RPMI7951 (cell line): Measurements from ENCODE around the gene BHLHE23. TPM values are rescaled to one million over a fixed set of nuclear protein-coding genes. Genes with fewer than 3 reads are reported as not detected.

Experiments
- DNase-seq: peaks from one replicate; pipeline ENCODE4 v3.0.0-alpha.2; 2012; ENCODE audit warnings: low read depth
- total RNA-seq: library from RNA; depleted of rRNA; stranded (reverse); fragments of >200 nt; shearing (Covaris generic); gene quantifications from 2 replicates; pipeline ENCODE4 v1.2.3, GENCODE V29; 2014

Gene BHLHE23
- total RNA-seq, 1 experiment from 2014 or later = not detected

DNA sequence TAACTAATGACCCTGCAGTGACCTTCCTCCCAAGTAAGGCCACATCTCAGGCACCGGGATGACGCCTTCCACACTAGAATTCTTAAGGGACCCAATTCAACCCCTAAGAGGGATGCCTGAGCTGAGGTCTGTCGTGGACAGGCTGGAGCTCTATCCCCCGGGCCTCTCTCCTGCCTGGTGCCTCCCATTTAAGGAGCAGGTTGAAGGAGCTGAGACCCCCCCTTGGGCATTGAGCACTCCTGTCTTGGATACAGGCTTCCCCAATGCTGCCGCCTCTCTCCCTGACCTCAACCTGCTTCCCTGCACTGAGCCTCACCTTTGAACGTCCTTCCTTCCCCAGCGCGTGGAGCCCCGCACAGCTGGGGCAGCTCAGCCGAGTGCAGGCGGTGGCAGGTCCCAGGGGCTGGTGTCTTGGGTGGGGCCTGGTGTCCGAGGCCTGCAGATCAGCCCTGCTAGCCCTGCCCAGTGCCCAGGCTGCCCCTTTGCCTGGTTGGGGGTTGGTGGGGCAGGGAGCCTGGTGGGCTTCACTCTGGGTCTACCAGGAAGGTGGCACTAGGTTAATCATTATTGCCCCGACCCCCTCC, 19.9 kb upstream of the BHLHE23 start:
- no peak for DNase-seq

DNA sequence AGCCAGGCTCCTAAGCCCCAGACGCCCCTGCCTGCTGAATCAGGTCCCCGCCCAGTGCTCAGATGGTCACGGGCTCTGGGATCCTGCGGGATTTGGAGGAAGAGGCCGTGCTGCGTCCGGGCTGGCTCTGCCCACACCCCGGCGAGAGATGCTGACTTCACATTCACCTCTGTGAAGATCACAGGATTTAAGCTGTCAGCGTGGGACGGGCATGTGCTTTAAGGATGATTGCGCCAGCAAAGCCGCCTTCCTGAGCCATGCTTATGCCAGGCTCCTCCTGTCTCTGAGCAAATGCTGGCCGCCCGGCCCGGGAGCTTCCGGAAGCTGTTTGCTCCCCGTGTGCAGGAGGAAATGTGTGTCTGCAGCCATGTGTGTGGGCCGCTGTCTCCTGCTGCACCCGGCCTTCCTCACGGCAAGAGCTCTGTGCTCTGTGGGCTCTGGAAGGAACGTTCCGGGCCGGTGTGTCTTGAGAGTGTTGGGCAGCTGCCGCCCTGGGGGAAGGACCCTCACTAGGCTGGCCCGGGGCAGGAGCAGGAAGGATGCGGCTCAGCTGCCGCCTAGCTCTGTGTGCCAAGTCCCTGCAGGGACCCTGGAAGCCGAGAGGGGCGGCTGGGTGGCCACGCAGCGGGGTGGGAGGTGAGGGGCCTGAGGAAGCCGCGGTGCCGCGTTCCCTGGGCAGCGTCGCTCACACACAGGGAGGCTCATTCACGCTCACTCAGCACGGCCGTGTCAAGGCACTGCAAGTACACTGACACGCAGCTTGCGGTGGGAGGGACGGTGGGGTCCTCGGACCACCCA, 19.0 kb upstream of the BHLHE23 start:
- peak; percentile 49 for DNase-seq

DNA sequence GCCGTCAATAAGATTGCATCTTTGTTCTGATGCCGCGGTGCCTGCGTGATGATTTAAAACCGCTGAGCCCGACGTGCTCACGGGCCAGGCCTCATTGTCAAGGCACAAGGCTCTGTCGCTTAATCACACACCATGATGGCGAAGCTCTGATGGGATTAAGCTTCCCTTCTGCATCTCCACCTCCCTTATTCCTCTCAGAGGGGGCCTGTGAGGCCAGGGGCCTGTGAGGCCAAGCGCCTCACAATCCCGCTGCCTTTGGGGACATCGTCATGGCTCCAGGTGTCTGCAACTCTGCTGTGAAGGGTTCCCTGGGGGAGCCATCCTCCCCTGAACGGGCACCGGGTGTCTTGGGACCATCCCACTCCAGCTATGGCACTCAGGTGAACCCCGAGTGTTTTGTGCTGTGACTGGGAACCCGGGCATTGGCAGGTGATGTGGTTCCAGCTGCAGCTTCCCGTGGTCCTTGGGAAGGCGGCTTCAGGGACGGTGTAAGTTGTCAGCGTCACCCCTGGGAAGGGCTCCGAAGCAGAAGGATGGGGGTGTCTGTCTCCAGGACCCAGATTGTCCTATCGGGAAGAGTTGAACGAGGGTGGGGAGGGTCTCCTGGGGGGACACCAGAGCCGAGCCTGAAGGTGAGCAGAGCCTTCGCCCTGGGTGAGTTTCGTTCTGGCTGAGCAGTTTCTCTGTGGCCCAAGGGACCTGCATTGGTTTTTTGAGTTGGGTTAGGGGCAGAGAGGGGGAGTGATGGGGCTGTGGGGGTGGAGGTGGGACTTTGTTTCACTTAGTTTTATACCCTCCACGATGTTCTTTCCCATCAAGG, 18.0 kb upstream of the BHLHE23 start:
- DNase-seq = no peak

DNA sequence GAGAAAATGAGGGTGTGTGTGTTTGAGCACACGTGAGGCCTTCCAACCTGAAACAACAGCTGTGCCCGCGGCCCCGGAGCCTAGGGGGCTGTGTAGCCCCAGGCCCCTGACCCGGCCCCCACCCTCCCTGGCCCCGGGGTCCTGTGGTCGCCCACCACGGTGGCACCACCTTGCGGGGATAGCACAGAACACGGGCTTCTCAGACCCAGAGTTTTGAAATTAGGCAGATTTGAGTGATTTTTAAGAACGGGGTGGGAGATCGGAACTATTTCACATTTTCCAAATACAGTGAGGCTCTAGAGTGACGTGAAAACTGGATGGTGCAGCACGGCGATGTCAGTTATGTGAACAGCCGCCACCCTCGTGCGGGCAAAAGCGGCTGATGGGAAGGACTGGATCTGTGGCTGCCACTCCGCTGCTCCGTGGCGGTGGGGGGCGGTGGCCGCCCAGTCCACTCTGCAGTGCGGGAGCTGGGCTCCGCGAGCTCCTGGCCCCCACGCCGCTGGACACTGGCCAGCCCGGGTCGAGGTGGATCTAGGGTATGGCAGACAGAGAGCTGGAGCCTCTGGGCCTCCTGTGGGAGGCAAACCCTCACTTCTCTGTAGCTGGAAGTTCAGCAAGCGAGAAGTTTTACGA, 17.3 kb upstream of the BHLHE23 start:
- no peak for DNase-seq

DNA sequence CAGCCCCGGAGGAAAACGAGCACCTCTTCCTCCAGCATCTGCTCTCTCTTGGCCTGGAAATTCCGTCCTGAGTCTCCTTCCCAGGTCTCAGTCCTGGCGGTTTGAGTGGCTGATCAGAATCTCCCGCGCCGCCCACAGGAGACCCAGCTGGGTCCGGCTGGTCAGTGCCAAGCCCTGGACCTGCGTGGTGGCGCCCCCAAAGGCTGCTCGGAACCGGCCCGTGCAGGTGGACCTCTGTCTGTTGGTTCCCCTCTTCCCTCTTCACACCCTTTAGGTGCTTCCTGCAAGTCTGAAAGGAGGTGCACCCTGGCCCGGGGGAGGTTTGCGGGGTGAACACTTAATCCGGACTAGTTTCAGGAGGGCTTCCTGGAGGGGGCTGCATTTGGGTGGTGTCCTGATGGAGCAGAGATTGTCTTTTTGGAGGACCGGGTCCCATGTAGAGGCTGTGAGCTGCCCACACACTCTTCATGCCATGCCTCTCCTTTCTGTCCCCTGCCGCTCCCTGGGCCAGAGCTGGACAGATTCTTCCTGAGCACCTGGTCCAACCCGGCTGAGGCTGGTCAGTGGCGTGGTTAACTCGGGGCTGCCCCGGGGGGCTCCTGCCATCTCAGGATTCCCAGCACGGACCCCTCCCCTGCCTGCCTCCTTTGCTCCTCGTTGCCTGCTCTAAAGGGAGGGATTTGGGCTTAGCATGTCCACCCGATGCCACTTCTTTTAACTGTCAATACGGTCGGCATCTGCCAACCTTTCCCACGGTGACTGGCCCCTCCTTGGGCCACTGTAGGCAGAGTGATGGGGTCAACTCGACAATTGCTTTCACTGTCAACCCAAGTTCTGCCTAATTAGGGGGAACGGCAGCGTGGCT, 16.5 kb upstream of the BHLHE23 start:
- no peak for DNase-seq

DNA sequence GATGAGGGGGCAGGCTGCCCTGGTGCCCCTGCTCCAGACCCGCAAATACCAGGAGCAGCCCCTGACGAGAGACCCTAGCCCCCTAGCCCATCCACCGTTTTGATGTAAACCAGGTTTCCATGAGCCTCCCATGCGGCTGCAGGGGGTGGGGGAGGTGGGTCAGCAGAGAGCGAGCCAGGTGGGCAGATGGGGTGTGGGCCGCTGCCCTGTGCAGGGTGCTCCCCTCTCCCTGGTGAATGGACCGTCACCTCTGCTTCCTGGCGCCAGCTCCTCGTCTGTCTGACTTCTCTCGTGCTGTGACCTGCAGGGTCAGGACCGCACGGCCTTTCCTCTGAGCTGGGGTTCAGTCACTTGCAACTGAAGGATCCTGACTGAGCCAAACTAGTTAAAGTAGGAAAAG, 15.7 kb upstream of the BHLHE23 start:
- no peak for DNase-seq

DNA sequence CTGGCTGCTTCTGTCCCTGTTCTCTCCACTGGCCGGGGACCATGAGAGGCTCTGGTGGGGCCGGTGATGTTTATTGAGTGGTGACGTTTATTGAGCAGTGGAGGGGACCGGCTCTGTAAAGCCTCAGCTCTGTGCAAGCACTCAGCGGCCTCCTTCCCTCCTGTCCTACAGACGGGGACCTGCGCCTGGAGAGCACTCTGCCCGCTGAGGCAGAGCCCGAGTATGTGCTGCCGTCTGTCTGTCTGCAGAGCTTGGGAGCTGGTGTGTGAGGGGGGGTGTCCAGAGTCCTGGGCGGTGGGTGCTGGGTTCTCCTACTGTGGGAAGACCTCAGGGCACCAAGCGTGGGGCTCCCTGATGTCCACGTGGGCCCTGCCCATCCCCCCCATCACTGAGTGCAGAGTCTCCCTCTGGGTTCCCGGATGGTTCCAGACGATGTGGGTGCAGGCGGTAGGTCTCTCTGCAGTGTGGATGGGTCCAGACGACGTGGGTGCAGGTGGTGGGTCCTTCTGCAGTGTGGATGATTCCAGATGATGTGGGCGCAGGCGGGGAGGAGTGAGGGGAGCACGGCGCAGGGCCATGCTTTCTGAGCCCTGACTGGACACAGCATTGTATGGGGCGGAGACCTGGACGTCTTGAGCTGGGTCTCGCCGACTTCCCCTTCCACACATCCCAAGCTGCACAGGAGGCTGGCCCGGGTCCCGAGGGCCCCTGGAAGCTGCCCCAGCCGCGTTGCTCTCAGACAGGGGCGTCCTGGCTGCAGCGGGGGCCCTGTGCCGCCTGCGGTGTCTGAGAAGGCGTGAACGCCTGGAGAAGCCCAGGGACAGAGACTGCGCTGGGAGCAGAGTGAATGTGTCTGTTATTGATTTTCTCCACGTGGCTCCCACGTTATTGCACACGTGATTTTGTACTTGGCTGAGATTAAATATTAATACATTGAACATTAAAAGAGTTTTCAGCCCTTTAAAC, 14.9 kb upstream of the BHLHE23 start:
- DNase-seq = no peak

DNA sequence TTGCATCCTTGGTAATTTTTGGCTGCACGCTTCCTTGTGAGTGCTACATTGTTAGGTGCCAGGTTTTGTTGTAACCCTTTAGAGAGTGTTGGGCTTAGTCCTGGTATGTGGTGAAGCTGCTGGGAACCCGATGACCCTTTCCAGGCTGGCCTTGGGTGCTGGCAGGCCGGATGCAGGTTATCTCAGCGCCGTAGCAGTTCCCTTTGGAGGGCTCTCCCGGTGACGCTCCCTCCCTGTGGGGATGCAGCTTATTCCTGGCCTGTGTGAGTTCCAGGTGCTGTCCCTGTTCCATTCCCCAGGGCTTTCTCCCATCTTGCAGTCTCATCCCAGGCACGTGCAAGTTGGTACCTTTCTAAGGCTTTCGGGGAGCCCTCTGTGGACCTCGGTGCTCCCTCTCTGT, 13.9 kb upstream of the BHLHE23 start:
- DNase-seq = no peak

DNA sequence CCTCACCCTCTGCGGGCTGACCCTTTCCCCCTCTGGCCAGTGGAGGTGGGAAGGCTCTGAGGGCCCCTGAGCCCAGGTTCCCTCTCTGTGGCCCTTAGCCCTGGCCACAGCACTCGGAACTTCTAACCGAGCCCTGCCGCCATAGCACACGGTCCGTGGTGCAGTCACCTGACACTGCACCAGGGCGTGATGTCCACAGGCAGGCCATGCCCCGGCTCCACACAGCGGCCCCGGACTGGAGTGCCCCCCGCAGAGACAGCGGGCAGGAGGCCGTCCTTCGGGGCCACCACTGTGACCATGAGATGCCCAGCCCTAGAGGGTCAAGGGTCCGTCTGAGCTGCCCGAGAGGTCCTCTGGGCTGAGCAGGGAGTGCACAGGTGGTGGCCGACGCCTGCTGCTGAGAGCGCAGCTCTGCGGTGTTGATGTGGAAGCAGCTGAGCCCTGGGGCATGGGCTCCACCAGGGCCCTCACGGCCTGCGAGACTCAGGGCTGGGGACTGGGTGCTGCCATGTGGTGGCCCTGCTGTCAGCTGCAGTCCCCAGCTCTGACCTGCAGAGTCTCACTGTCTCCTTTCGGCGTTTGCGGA, 11.2 kb upstream of the BHLHE23 start:
- no peak for DNase-seq

DNA sequence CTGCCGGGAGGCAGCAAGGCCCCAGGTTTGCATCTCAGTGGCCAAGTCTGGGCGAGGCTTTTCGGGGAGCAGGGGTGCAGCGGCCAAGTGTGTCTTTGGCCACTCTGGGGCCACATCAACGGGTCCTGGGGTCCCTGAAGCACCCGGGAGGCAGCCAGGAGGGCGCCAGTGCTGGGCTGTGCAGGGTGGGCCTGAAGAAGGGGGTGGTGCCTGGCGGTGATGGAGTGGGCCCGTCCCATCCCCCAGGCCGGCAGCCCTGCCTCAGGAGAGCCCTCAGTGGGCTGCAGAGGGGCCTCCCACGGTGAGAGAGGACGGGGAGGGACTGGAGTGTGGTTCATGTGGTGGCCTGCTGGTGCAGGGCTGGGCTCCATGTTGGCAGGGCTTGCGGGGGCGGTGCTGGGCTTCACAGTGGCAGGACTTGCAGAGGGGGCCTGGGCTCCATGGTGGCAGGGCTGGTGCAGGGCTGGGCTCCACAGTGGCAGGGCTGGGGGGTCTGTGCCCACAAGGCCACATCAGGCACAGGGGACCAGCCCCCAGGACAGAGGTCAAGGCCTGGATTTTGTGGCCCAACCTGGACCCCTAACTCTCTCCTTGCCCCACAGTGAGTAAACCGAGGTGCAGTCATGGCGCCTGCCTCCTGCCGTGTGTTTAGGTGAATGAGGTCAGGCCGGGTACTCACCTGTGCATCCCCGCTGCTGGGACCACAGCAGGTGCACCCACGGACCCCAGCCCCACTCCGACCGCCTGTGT, 10.5 kb upstream of the BHLHE23 start:
- no peak for DNase-seq

DNA sequence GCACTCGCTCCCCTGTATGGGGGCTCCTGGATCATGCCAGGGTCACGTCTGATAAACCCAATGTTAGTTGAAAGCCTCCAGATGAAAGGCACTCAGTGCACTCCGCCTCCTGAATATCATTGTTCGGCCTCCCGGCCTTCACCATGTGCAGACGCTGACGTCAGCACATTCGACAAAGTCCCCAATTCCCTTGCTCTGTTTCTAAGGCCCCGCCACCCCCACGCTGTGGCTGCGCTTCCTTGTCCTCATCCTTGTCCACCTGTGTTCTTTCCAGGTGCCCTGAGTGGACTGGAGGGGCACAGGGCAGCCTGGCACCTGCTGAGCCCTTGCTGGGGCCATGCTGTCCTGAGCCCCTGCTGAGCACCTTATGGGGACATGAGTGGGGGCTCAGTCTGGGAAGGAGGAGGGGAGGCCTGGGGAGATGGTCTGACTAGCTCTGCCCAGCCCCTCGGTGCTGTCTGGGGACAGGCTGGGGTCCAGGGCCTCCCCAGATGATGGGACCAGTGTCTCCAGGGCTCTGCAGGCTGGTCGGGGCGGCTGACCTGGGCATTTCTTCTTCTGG, 9.8 kb upstream of the BHLHE23 start:
- no peak for DNase-seq

DNA sequence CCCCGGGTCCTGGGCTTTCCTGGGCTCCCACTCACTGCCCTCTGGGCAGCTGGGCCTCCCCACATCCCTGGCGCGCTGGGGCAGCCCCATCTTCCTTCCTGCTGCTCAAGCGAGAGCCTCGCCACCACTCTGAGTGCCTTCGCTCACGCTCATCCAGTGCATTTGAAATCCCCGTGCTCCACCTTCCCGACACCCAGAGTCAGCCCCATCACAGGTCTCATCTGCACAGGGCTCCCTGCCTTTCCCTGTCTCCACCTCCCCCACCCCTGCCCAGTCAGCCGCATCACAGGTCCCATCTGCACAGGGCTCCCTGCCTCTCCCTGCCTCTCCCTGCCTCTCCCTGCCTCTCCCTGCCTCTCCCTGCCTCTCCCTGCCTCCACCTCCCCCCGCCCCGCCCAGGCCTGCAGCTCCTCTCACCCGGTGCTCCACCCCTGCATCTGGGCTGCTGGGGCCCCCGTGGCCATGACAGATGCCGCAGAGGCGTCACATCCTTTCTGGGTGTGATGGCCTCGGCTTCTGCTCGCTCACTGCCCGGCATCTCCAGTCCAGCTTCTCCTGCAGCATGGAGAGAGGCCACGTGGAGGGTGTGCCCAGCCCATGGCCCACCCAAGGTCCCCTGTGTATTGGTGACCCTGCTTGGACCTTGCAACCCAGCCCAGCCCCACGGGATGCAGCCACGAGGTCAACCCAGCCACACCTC, 9.0 kb upstream of the BHLHE23 start:
- no peak for DNase-seq

DNA sequence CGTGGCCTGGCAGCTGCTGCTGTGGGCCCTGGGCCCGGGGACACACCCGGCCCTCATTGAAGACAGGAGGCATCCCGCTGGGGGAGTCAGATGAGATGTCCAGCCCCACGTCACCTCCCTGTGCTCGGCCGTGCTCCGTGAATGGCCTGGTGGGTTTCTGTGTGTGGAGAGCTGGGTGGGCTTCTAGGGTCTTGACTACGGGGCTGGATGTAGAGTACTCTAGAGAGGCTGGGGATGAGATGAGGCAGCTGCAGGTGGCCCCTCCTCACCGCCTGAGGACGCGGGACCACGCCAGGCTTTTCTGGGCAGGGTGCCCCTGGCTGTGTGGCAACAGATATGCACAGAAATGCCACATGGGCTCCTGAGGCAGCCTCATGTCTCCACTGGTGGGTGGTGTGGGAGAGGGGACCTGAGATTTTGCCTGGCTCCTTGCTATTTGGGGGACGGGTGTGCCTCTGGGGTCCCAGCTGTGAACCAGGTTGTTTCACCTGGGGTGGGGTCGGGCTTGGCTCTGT, 8.4 kb upstream of the BHLHE23 start:
- no peak for DNase-seq

DNA sequence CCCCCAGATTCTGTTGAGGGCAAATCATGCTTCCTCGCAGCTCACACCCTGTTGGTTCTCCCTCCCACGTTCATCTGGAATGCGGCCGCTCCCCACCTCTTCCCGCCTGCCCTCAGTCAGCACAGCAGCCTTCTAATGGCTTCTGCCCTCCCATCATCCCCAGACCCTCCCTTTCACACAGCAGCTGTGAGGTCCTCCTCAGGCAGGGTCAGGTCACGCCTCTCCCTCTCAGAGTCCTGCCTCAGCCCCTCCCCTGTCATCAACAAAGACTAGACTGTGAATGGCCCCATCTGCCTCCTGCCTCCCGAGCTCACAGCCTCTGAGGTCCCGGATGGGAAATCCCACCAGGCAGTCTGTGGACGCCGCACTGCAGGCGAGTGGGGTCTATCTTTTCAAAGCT, 7.9 kb upstream of the BHLHE23 start:
- no peak for DNase-seq

DNA sequence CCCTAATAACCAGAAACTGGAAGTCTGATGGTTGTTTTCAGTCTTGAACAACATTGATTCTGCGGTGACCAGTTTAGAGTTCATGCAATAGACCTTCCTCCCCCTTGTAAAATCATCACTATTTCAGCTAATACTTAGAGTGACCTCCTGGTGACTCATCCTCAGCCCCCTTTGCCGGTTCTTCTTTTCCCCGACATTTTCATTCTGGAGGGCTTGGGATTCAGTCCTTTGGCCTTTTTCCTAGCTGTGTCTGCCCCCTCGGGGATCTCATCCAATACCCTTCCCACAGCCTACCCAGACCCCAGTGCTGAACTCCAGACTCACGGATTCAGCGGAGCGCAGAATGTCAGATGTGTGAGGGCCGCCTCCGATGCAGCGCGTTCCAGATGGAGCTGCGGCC, 7.5 kb upstream of the BHLHE23 start:
- no peak for DNase-seq

DNA sequence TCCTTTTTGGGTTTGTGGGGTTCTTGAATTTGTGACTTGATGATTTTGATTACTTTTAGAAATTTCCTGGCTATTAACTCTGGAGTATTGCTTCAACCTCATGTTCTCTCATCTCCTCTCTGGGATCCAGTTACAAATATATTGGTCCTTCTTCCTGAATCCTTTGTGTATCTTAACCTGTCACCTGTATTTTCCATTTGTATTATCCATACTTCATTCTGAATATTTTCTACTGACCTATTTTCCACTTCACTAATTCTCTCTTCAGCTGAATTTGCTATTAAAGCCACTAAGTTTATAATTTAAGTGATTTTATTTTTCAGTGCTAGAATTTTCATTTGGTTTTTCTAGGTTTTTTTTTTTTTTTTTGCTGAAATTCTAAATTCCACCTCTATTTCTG, 6.4 kb upstream of the BHLHE23 start:
- DNase-seq = no peak

DNA sequence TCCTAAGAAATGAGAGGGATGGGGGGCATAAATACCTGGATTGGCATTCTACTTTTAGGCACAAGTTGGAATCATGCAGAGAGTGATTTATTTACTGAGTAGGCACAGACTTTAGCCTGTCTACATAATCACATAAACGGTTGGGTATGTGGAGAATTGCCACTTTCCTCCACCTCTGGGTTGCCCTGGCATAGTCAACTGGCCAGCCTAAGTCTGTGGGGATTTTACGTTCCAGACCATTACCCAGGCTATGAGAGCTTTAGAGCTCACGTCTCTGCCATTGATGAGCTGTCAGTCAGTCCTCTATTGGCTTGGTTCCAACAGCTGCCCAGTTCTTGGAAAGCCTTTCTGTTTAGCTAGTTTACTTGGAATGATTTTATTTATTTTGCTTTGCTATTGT, 5.0 kb upstream of the BHLHE23 start:
- no peak for DNase-seq
